Spleen (tissue), 7 donors: ENCODE measurements around the gene GSG1L.

Experiments
- CTCF ChIP-seq, 11 experiments: fragments of 200-600 bp in 7 of 11; fragments of 450-650 bp in 4 of 11; sonication (generic) in 4 of 11; IDR thresholded peaks in 8 of 11; conservative IDR thresholded peaks in 3 of 11; 1 replicate in 7 of 11; 2 replicates in 4 of 11; pipeline versions ENCODE4 v1.4.0 to v1.8.0; 2016 to 2021; ENCODE audit warnings: antibody characterized with exemption in 11 of 11, inconsistent platforms in 4 of 11, mild to moderate bottlenecking in 1 of 11
- POLR2A ChIP-seq, 3 donors: fragments of 450-650 bp; IDR thresholded peaks; one replicate each; pipeline ENCODE4 v1.5.1; 2017; ENCODE audit warnings: antibody characterized with exemption in 3 of 3, mild to moderate bottlenecking in 1 of 3
- POLR2AphosphoS5 ChIP-seq, 3 donors: sonication (generic); formaldehyde crosslinking; IDR thresholded peaks; one replicate each; pipeline ENCODE4 v1.5.1; 2017; ENCODE audit warnings: antibody characterized with exemption in 3 of 3
- donor health status: DM: no; HTN: no; CAD: no; lungs with moderate emphysema.
- donor health status: DM: no; HTN: no; CAD: no.
- donor health status: DM: no; HTN: no; CAD: no.

GRCh38 chr16:27779641-27780164 is 283.8 kb downstream of the GSG1L start:
- no peak for TF ChIP-seq CTCF (IDR thresholded peaks at IDR 0.05 in 8 of 11, conservative IDR thresholded peaks at IDR 0.05 in 3 of 11)
- TF ChIP-seq POLR2A (IDR thresholded peaks at IDR 0.05), result no peak
- no peak for TF ChIP-seq POLR2AphosphoS5 (IDR thresholded peaks at IDR 0.05)
